ENCODE results near the gene LRCOL1. TPM values are rescaled to one million over a fixed set of nuclear protein-coding genes. Genes with fewer than 3 reads are reported as not detected.
"Not testable (repeated sequence)": the region's sequence is repeated elsewhere in the genome, so short reads cannot be mapped to it uniquely, and the experiment has no call there.

Gene LRCOL1
- total and polyA plus RNA-seq, 4 donors: 0.98 to 1.8 (median 1.3) TPM

DNA sequence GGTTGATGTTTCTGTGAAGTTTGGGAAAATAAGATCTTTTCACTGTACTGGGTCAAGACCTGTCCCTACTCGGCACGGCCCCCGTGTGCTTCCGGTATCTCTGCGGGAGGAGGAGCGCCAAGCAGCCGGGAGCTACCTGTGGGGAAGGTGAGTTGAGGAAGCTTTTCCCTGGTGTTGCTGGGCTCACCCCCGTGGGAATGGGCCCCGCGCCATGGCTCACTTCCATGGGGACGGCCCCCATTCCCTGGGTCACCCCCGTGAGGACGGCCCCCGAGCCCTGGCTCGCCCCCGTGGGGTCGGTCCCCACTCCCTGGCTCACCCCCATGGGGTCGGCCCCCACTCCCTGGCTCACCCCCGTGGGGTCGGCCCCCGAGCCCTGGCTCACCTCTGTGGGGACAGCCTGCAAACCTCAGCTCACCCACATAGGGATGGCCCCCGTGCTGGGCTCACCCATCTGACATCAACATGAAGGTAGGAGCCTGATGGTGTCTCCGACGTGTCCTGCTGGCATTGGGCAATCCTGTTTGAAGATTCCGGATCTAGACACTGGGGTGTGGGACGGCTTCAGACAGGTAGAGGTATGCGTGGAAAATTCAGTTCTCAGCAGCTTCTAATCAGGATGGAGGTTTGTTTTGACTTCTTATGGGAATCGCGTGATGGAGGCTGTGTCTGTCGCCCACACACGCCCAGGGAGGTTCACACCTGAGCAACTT lies 9.1 kb downstream of the LRCOL1 start:
- DNase-seq: no peak
- no peak overlapping the region for H3K9ac ChIP-seq (ENCODE audit: insufficient read depth in 1 of 2, low read length in 2 of 2)
- WGBS, 2 donors: 74 to 82% methylated on average over 31 of the region's 31 CpGs

GRCh38 chr12:132600048-132601032 lies 10.0 kb downstream of the LRCOL1 start:
- Histone ChIP-seq H3K4me3 (peak overlapping the region; percentile 23), H3K4me1 (ENCODE audit: control insufficient read depth in 5 of 5, insufficient read depth in 5 of 5, low read length in 5 of 5) (peaks cover 0 to 40% (median 8%) of the 10 kb centered on the region in 5 donors), H3K36me3 (ENCODE audit: control insufficient read depth in 4 of 4, insufficient read depth in 4 of 4, low read length in 4 of 4) (no peaks in the 10 kb centered on the region), H3K9ac (ENCODE audit: insufficient read depth in 1 of 2, low read length in 2 of 2) (peak overlapping the region in 1 of 2 donors; percentile 59), H3K9me3 (ENCODE audit: control insufficient read depth in 4 of 4, insufficient read depth in 3 of 4, low read length in 3 of 4) (no peaks in the 10 kb centered on the region), H3K27me3 (ENCODE audit: control insufficient read depth in 3 of 3, insufficient read depth in 3 of 3, low read length in 2 of 3) (peaks cover 0 to 16% (median 2%) of the 10 kb centered on the region in 3 donors), H3K27ac (ENCODE audit: low read depth in 1 of 2, low read length in 1 of 2) (peak overlapping the region in 1 of 2 donors; percentile 51)
- TF ChIP-seq, protein P1, sequence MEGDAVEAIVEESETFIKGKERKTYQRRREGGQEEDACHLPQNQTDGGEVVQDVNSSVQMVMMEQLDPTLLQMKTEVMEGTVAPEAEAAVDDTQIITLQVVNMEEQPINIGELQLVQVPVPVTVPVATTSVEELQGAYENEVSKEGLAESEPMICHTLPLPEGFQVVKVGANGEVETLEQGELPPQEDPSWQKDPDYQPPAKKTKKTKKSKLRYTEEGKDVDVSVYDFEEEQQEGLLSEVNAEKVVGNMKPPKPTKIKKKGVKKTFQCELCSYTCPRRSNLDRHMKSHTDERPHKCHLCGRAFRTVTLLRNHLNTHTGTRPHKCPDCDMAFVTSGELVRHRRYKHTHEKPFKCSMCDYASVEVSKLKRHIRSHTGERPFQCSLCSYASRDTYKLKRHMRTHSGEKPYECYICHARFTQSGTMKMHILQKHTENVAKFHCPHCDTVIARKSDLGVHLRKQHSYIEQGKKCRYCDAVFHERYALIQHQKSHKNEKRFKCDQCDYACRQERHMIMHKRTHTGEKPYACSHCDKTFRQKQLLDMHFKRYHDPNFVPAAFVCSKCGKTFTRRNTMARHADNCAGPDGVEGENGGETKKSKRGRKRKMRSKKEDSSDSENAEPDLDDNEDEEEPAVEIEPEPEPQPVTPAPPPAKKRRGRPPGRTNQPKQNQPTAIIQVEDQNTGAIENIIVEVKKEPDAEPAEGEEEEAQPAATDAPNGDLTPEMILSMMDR (IDR thresholded peaks at IDR 0.05; ENCODE audit: control extremely low read depth, extremely low read depth): peak; percentile 67
- peak; percentile 14 for ATAC-seq (ENCODE audit: insufficient read depth, low FRiP score)
- peak; percentile 85 to 89 (median 89) for DNase-seq
- 28 to 33% methylated on average over 45 of the region's 45 CpGs for WGBS, 2 donors

More for the DNA sequence above, 9.1 kb downstream of the LRCOL1 start:
- ATAC-seq (ENCODE audit: insufficient read depth, low FRiP score): no peak
- Histone ChIP-seq H3K4me1 (ENCODE audit: control insufficient read depth in 5 of 5, insufficient read depth in 5 of 5, low read length in 5 of 5) (peaks cover 0 to 40% (median 8%) of the 10 kb centered on the region in 5 donors), H3K36me3 (ENCODE audit: control insufficient read depth in 4 of 4, insufficient read depth in 4 of 4, low read length in 4 of 4) (no peaks in the 10 kb centered on the region), H3K9me3 (ENCODE audit: control insufficient read depth in 4 of 4, insufficient read depth in 3 of 4, low read length in 3 of 4) (no peaks in the 10 kb centered on the region), H3K27ac (ENCODE audit: low read depth in 1 of 2, low read length in 1 of 2) (no peak overlapping the region), H3K4me3 (no peak overlapping the region), H3K27me3 (ENCODE audit: control insufficient read depth in 3 of 3, insufficient read depth in 3 of 3, low read length in 2 of 3) (peaks cover 0 to 16% (median 4%) of the 10 kb centered on the region in 3 donors)
- TF ChIP-seq, protein P1 (IDR thresholded peaks at IDR 0.05; ENCODE audit: control extremely low read depth, extremely low read depth): no peak

- H3K4me1 ChIP-seq (ENCODE audit: control insufficient read depth in 5 of 5, insufficient read depth in 5 of 5, low read length in 5 of 5): peaks cover 0 to 40% (median 8%) of the 10 kb centered on the region in 5 donors
- not testable (repeated sequence) for H3K4me3 ChIP-seq; H3K9ac ChIP-seq (ENCODE audit: insufficient read depth in 1 of 2, low read length in 2 of 2); H3K27ac ChIP-seq (ENCODE audit: low read depth in 1 of 2, low read length in 1 of 2); H3K36me3 ChIP-seq (ENCODE audit: control insufficient read depth in 4 of 4, insufficient read depth in 4 of 4, low read length in 4 of 4); DNase-seq; H3K9me3 ChIP-seq (ENCODE audit: control insufficient read depth in 4 of 4, insufficient read depth in 3 of 4, low read length in 3 of 4); ATAC-seq (ENCODE audit: insufficient read depth, low FRiP score)
- WGBS, 2 donors: 63 to 76% methylated on average over 6 of the region's 6 CpGs
- H3K27me3 ChIP-seq (ENCODE audit: control insufficient read depth in 3 of 3, insufficient read depth in 3 of 3, low read length in 2 of 3): peaks cover 0 to 16% (median under 1%) of the 10 kb centered on the region in 3 donors
These were observed 10.9 kb downstream of the LRCOL1 start for GRCh38 chr12:132599502-132599901.

Measured in lung (tissue), 12 donors.